Measurements from ENCODE around the gene NOL4L.

- TF ChIP-seq POLR2A (IDR thresholded peaks at IDR 0.05) = no peak
- no peak for TF ChIP-seq CTCF (IDR thresholded peaks at IDR 0.05 in 8 of 11, conservative IDR thresholded peaks at IDR 0.05 in 3 of 11)
- TF ChIP-seq POLR2AphosphoS5 (IDR thresholded peaks at IDR 0.05) = no peak
These were observed 27.8 kb downstream of the NOL4L start for GRCh38 chr20:32557319-32557718.
